Anterior cingulate cortex (tissue), 58 donors: ENCODE measurements around the gene GTPBP3.
A peak's percentile ranks its signal among the peaks of the same experiment; 100 is the strongest.

Experiments
- DNase-seq, 58 donors: peaks; one replicate each; lab custom pipeline; 2025; lab: John Stamatoyannopoulos, UW

GTPBP3 gene

GRCh38 chr19:17376935-17377600 lies 39.7 kb downstream of the GTPBP3 start, which contains the start of gene PLVAP:
Gene PLVAP (minus strand): TSS chr19:17377342. CDS start chr19:17377288, 54 bp downstream.
- DNase-seq, result no peak

DNA sequence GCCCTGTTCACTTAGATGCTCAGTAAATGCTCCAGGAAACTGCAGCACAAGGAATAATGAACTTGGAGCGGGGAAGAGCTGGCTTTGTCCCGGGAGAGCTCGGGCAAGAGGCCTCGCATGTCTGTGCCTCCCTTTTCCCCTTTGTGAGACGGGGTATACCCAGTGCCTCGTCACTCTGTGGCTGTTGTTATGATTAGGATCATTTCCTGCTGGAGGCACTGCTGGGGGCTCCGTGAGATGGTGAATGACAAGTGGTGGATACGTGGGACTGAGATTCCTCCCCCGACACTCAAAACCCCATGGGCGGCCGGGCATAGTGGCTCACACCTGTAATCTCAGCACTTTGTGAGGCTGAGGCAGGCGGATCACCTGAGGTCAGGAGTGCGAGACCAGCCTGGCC lies 40.9 kb downstream of the GTPBP3 start:
- DNase-seq, result no peak

DNA sequence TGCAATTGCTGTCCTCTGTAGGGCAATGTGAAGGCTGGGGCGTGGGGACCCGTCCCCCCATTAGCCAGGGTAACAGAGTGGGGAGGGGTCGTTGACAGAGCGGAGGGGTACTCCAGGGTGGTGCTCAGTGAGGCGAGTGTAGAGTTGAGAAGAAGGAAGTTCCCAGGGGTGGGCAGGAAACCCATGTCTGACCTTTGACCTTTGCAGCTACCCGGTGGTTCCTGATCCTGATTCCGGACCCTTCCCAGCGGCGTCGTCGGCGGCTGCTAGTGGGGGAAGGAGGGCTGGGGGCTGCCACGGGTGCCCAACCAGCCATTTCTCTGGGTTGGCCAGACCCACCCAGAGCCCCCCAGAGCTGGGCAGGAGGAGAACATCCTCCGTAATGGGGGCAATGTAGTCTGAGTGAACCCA lies 41.9 kb downstream of the GTPBP3 start:
- peak in 1 of 58 donors; percentile 7 for DNase-seq

DNA sequence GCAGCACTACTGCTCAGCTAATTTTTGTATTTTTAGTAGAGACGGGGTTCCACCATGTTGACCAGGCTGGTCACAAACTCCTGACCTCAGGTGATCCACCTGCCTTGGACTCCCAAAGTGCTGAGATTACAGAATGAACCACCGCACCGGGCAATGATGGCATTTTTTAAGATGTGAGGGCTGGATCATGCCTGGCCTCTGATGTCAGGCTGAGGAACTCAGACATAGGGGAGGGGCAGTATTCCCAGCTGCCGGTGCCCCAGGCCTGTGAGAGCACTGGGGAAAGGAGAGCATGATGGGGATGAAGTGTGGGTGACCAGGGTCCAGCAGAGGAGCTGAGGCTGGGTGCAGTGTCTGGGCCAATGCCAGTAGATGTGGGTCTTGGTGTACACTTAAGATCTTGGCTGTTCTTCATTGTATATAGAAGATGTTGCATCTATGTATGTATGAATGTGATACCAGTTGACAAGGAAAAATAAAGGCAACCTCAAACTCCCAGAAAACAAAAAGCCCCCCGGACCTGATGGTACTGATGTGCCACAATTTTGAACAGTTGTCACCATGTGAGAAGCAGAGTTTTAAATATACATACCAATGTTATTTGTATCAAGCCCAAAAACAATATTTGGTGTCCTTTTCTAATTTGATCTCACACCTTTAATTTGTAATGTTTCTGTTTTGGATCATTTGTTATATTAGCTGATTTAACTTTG lies 43.2 kb downstream of the GTPBP3 start:
- DNase-seq, result no peak

GRCh38 chr19:17385878-17386611 lies 48.7 kb downstream of the GTPBP3 start:
- DNase-seq, result peak in 23 of 58 donors; percentile 2 to 58 (median 16)

DNA sequence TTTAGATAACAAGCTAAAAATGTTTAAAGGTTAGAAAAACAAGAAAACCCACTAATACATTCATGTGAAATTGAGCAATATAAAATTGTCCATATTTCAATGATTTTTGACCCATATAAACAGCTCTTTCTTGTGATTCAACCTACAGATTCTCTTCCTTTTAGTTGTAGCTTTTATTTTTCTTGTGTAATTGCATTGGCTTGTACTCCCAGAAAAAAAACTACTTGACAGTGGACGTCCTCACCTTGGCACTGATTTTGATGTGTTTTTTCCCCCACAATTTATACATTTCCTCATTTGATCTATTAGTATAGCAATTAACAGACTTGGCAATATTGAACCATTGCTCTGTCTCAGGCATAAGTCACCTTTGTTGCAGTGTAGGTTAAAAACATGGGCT lies 51.9 kb downstream of the GTPBP3 start:
- DNase-seq, result no peak

DNA sequence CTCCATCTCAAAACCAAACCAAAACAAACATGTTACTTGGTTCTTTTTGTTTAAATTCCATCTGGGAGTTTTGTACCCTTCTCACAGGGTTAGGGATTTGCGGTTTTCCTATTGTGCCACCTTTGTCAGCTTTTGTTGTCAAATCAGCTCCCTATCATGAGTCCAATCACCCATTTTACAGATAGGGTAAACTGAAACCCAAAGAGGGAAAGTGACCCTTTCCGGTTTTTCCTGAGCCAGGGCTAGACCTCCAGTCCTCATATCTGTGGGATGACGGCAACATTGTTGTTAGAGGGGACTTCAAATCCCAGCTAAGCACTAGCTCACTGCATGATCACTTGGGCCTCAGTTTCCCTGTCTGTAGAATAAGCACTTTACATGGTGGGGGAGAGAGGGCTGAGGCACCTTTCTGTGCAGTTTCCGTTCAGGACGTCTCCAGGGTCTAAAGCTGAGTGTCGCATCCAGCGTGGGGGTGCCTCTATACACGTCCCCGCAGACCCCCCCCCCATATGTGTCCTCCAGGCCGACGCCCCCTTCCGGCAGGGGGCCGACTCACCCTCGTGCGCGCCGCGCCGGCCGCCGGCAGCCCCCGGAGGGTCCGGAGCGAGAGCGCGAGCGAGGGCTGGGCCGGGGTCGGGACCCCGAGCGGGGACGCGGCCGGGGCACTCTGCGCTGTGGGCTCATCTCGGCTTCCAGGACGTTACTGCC lies 52.8 kb downstream of the GTPBP3 start:
- no peak for DNase-seq

GRCh38 chr19:17390665-17391370 lies 53.5 kb downstream of the GTPBP3 start:
- peak; percentile 9 to 90 (median 78) for DNase-seq

GRCh38 chr19:17391371-17392151 lies 54.2 kb downstream of the GTPBP3 start:
- DNase-seq, result peak in 5 of 58 donors; percentile 0 to 10 (median 6)
